Ecto neural progenitor cell (in vitro differentiated cells): ENCODE results near the gene UBE2J2.

Source experiments
- DNase-seq: peaks from one replicate; pipeline ENCODE4 v3.0.0-alpha.2; 2018; ENCODE audit warnings: low spot score

The UBE2J2 gene

GRCh38 chr1:1280782-1281481 lies 7.3 kb upstream of the UBE2J2 start:
- no peak for DNase-seq

DNA sequence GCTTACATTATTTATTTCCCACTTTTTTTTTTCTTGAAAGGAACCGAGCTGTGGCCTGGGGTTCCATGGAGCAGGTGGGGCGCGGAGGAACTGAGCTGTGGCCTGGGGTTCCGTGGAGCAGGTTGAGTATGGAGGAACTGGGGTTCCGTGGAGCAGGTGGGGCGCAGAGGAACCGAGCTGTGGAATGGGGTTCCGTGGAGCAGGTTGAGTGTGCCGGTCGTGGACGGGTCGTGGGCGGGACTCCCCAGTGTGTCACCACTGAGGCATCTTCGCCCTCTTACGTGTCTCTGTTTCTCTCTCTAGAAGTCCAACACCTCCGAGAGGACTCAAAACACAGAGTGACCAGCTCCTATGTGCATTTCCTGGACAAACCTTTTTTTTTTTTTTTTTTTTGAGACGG lies 5.4 kb upstream of the UBE2J2 start:
- DNase-seq, result no peak

GRCh38 chr1:1278620-1279019 lies 5.0 kb upstream of the UBE2J2 start:
- no peak for DNase-seq

DNA sequence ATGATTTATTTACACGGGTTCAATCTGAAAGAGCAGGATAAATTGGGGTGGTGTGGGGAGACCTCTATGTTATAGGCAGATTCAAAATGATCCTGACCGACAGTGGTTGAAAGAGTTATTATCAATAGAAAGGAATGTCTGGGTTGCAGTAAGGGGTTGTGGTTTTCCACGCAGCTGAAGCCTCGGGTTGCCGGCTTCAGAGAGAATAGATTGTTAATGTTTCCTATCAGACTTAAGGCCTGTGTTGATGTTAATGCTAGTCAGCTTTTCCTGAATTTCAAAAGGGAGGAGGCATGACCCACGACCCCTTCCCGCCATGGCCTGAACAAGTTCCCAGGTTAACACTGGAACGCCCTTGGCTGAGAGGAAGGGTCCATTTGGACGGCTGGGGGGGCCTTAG lies 2.2 kb upstream of the UBE2J2 start:
- no peak for DNase-seq

GRCh38 chr1:1274931-1275431 lies 1.3 kb upstream of the UBE2J2 start:
- no peak for DNase-seq

DNA sequence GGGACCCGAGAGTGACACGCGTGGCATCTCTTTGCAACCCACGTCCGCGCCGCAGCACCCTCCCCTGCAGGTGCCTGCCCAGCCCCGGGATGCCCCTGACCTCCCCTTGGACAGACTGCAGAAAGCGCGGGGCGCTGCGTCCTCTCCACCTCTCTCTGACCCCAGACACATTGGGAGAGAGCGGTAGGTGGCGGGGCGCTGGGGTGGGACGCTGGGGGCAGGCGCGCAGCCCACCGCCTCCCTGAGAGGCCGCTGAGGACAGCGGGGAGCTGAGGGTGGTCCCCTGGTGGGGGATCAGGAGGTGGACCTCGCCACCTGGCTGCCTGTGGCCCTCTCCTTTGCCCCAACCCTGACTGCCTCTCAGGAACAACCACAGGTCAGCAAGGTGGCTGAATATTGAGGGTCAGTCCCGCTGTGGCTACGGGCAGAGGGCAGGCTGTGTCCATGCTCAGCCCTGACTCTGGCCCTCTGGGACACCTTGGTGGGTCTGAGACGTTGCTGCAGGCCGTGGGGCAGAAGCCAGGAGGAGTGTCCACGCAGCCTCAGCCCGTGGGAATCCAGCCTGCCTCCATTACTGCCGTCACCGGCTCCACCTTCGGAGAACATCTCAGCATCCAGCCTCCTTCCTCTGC lies 761 bp upstream of the UBE2J2 start:
- DNase-seq, result no peak

DNA sequence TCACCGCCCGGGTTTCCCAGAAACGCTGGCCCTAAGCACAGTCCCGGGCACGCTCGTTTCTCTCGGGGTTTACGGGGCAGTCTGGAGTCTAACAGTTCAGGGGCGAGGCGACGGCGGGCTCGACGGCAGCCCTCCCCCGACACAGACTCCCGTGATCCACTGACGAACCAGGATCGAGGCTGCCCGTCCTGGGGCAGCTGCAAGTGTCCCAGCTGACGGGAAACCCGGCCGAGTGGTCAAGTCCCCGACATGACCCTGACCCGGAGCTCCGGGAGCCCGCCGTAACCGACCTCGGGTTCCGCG lies 494 bp downstream of the UBE2J2 start:
- no peak for DNase-seq

- no peak for DNase-seq
These were observed 1.1 kb downstream of the UBE2J2 start for GRCh38 chr1:1272341-1273208.

DNA sequence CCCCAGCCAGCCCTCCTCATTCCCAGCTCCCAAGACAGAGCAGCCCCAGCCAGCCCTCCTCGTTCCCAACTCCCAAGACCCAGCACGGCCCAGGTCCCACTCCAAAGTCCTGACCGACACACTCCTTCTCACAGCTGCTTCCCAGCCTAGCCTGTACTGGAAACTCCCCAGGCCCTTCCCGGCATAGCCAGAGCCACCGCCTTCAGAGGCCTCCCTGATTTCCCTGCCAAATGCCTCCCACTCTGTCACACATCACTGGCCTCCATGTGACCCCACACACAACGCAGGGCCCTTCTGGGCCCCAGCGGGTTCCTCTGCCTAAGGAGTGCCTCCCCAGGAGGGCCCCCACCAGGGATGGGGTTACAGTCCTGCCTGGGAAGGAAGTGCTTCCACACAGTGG lies 2.8 kb downstream of the UBE2J2 start:
- DNase-seq, result no peak

DNA sequence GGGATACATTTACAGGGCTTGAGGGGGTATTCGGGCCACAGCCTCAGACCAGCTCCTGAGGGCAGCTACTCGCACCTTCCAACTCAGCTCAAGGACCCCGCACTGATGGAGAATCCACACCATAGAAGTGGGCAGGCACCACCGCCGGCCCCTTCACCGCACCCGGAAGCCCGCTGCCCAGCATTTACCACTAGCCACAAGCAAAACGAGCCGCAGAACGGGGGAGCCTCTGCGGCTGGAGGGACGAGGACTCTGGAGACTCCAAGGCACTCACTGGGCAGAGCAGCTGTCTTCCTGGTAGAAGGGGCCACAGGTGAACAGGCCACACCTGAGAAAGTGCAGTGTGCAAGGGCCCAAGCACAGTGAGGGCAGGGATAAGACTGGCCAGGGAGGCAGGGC lies 5.4 kb downstream of the UBE2J2 start:
- DNase-seq, result no peak

DNA sequence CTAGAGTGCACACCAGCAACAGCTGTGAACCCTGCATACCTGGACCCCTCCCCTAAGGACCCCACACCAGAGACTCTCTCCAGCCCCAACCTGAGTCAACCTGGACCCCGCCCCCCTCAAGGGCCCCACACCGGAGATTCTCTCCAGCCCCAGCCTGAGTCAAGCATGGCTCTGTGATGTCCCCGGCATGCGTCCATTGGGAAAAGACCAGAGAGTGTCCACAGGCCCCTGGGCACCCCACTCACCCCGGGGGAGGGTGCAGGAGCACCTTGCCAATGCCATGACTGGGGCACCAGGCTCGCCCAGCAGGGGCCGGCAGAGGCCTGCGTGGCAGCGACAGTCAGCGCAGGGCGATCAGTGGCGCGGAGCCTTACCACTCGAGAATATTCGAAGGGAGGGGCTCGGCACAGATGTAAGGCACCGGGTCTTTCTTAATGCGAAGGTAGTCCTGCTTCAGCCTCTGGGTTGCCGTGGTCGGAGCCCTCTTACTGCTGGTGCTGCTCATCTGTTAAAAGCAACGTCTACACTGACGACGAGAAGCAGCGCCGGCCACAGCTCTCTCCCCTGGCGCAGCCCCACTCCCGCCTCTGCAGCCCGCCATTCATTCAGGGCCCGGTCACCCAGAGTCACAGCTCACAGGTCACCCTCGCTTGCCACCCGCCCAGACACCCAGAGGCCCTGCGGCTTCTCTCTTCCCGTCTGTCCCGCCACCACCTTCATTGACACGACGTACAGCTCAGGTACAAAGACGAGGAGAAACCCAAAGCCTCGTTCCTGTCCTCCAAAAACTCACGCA lies 6.0 kb downstream of the UBE2J2 start:
- DNase-seq, result no peak

DNA sequence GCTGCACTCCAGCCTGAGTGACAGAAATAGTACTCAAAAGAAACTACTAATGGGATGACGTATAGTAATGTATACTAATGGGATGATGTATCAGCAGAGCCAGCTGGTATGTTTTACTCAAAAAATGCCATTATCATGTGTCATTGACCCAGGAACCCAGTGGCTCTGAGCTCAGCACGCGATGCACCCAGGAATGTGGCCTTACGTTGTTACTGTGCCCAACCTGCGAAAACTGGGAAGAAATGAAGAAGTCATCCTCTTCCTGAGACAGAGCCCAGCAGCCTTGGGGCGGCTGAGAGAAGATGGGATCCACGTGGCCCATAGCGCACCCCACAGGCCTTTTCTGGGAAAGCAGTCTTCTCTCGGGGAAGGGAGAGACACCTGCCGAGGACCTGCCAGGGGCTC lies 8.8 kb downstream of the UBE2J2 start:
- no peak for DNase-seq

GRCh38 chr1:1264026-1264425 lies 9.6 kb downstream of the UBE2J2 start:
- no peak for DNase-seq

- DNase-seq, result no peak
These were observed 10.9 kb downstream of the UBE2J2 start for GRCh38 chr1:1262758-1263157.

DNA sequence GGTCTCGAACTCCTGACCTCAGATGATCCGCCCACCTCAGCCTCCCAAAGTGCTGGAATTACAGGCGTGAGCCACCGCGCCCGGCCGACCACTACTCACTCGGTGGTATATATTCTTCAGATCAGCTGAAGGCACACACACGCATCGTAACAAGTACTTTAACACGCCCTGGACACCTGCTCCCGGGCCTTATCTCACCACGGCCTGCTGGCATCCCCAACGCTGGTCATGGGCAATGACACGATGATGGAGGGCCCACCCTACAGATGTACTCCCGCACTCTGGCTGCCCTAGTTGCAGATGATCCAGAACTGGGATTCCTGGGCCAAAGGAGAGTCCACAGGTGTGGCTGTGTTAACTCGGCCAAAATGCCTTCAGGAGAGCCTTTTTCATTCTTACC lies 11.6 kb downstream of the UBE2J2 start:
- DNase-seq, result no peak

- no peak for DNase-seq
These were observed 12.7 kb downstream of the UBE2J2 start for GRCh38 chr1:1260843-1261560.

DNA sequence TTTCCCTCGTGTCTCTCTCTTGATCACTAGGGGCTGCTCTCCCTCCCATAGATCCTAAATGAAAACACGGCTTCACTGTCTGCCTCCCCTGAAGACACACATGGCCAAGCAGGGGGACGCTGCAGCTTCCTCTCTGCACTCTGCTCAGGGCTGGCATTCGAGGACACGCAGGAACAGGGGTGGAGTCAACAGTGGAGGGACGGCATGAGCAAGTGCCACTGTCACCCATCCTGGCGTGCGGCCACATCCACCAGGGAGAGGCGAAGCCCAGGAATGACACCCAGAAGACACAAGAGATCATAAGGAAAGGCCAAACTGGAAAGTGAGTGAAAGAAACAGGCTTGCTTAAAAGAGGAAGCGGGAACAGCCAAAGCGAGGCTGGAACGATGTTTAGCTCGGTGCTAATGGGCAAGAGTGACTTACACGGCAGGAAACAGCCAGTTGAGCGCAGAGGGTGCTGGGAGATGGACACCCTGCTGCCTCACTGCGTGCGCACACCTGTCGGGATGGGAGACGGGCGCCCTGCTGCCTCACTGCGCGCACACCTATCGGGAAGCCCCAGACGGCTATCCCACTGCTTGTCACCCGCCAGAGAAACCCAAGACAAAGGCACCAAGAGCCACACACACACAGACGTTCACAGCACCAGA lies 13.6 kb downstream of the UBE2J2 start:
- DNase-seq, result no peak

- no peak for DNase-seq
These were observed 14.1 kb downstream of the UBE2J2 start for GRCh38 chr1:1259540-1259939.

- no peak for DNase-seq
These were observed 14.6 kb downstream of the UBE2J2 start for GRCh38 chr1:1259119-1259488.

GRCh38 chr1:1256956-1257871 lies 16.4 kb downstream of the UBE2J2 start:
- DNase-seq, result no peak
